Osteoblast (primary cell): ENCODE data around the gene C21orf58. TPM values are rescaled to one million over a fixed set of nuclear protein-coding genes. Genes with fewer than 3 reads are reported as not detected.

Experiments used
- DNase-seq: peaks from one replicate; pipeline ENCODE4 v3.0.0; 2011; ENCODE audit warnings: low spot score, mixed read lengths; ENCODE audit not compliant: insufficient read length; ENCODE audit errors: missing footprints
- H2AFZ ChIP-seq: 2 replicates; pipeline ENCODE4 v1.6.0; 2011; ENCODE audit warnings: mild to moderate bottlenecking, low read length
- H3K27ac ChIP-seq: 2 replicates; pipeline ENCODE4 v1.5.1; 2011; ENCODE audit warnings: mild to moderate bottlenecking, low read depth, low read length, moderate library complexity
- H3K27me3 ChIP-seq: 2 replicates; pipeline ENCODE4 v1.6.0; 2012; ENCODE audit warnings: mild to moderate bottlenecking, control low read depth, inconsistent platforms, low read length, moderate library complexity; ENCODE audit not compliant: insufficient read depth
- H3K36me3 ChIP-seq: 2 replicates; pipeline ENCODE4 v1.5.1; 2011; ENCODE audit warnings: mild to moderate bottlenecking, low read length, control low read depth, moderate library complexity; ENCODE audit not compliant: insufficient read depth
- H3K4me1 ChIP-seq: 2 replicates; pipeline ENCODE4 v1.5.1; 2011; ENCODE audit warnings: mild to moderate bottlenecking, low read length, control low read depth, moderate library complexity; ENCODE audit not compliant: insufficient read depth
- H3K4me2 ChIP-seq: 2 replicates; pipeline ENCODE4 v1.6.0; 2011; ENCODE audit warnings: mild to moderate bottlenecking, low read length; ENCODE audit not compliant: insufficient read depth
- H3K4me3 ChIP-seq: fragments of 200-600 bp; sonication (generic); 3 replicates; pipeline ENCODE4 v1.5.1; 2012; ENCODE audit warnings: mild to moderate bottlenecking, low read length, inconsistent platforms; ENCODE audit not compliant: insufficient read depth
- H3K79me2 ChIP-seq: 2 replicates; pipeline ENCODE4 v1.6.0; 2012; ENCODE audit warnings: mild to moderate bottlenecking, low read length, control low read depth, inconsistent platforms; ENCODE audit not compliant: insufficient read depth
- H3K9me3 ChIP-seq: 2 replicates; pipeline ENCODE4 v1.5.1; 2011; ENCODE audit warnings: low read depth, low read length, control low read depth
- H4K20me1 ChIP-seq: 2 replicates; pipeline ENCODE4 v1.6.0; 2012; ENCODE audit warnings: mild to moderate bottlenecking, low read length, control low read depth; ENCODE audit not compliant: insufficient read depth
- CTCF ChIP-seq: IDR thresholded peaks from 2 replicates; pipeline ENCODE4 v1.5.1; 2011; ENCODE audit warnings: mild to moderate bottlenecking, low read depth, low read length, moderate library complexity; ENCODE audit errors: extremely low read depth
- total RNA-seq: library from RNA; depleted of rRNA; stranded (reverse); fragments of >200 nt; gene quantifications from 2 replicates; pipeline ENCODE4 v1.2.3, GENCODE V29; 2012

Gene C21orf58
- total RNA-seq, 1 donor, result 2.2 TPM

GRCh38 chr21:46299167-46299566, 24.5 kb downstream of the C21orf58 start:
- peaks cover 17% of the 10 kb centered on the region for H3K4me1 ChIP-seq
- no peak overlapping the region for H3K27ac ChIP-seq
- H3K36me3 ChIP-seq, result no peaks in the 10 kb centered on the region
- H2AFZ ChIP-seq, result no peak overlapping the region
- no peak for TF ChIP-seq CTCF
- H3K79me2 ChIP-seq, result no peaks in the 10 kb centered on the region
- H3K4me2 ChIP-seq, result no peak overlapping the region
- DNase-seq, result no peak
- no peak overlapping the region for H3K4me3 ChIP-seq
- peaks cover 2% of the 10 kb centered on the region for H3K27me3 ChIP-seq
- no peaks in the 10 kb centered on the region for H3K9me3 ChIP-seq
- H4K20me1 ChIP-seq, result no peaks in the 10 kb centered on the region

- Histone ChIP-seq H3K4me1 (peaks cover 17% of the 10 kb centered on the region), H3K4me2 (peak overlapping the region; percentile 82), H2AFZ (peak overlapping the region; percentile 78), H3K36me3 (peaks cover 3% of the 10 kb centered on the region), H3K27ac (no peak overlapping the region), H3K4me3 (peak overlapping the region; percentile 68), H3K79me2 (no peaks in the 10 kb centered on the region), H3K9me3 (no peaks in the 10 kb centered on the region), H3K27me3 (peaks cover 2% of the 10 kb centered on the region), H4K20me1 (no peaks in the 10 kb centered on the region)
- TF ChIP-seq CTCF, result no peak
- peak; percentile 75 for DNase-seq
Observed at GRCh38 chr21:46297338-46298271, 26.1 kb downstream of the C21orf58 start.

- no peak for TF ChIP-seq CTCF
- no peaks in the 10 kb centered on the region for H4K20me1 ChIP-seq
- no peak overlapping the region for H3K27ac ChIP-seq
- H3K79me2 ChIP-seq, result peaks cover 2% of the 10 kb centered on the region
- no peak overlapping the region for H2AFZ ChIP-seq
- H3K4me1 ChIP-seq, result peaks cover 17% of the 10 kb centered on the region
- H3K9me3 ChIP-seq, result no peaks in the 10 kb centered on the region
- peaks cover 2% of the 10 kb centered on the region for H3K27me3 ChIP-seq
- DNase-seq, result peak; percentile 90
- H3K4me2 ChIP-seq, result no peak overlapping the region
- peaks cover 15% of the 10 kb centered on the region for H3K36me3 ChIP-seq
- H3K4me3 ChIP-seq, result no peak overlapping the region
Observed at GRCh38 chr21:46295996-46296752, 27.5 kb downstream of the C21orf58 start.
